WTC11 (cell line): ENCODE measurements around the gene VPS4B. TPM values are rescaled to one million over a fixed set of nuclear protein-coding genes. Genes with fewer than 3 reads are reported as not detected.

Source experiments
- ATAC-seq: fragments of 200-7000 bp; cut with Tn5 transposase; 2 replicates; pipeline ENCODE4 v1.10.0; 2021; ENCODE audit warnings: mild to moderate bottlenecking, moderate library complexity
- CTCF ChIA-PET: fragments of 300-600 bp; sonication (Branson Sonifier 250); formaldehyde crosslinking; loops from one replicate; lab custom pipeline; 2021; ENCODE audit warnings: antibody characterized with exemption; lab: Charles Lee
- POLR2A ChIA-PET: fragments of 350-600 bp; sonication (Branson Sonifier 250); formaldehyde crosslinking; loops from one replicate; lab custom pipeline; 2021; ENCODE audit warnings: antibody characterized with exemption; lab: Charles Lee
- DNase-seq: peaks from one replicate; pipeline ENCODE4 v3.0.0; 2021; ENCODE audit warnings: low spot score
- H3K27ac Mint-ChIP-seq: 2 replicates; pipeline ENCODE4 v1.8.0; 2021; ENCODE audit warnings: mixed read lengths
- H3K27me3 Mint-ChIP-seq: 2 replicates; pipeline ENCODE4 v1.8.0; 2021; ENCODE audit warnings: low read depth, mild to moderate bottlenecking, moderate library complexity, mixed read lengths
- H3K36me3 Mint-ChIP-seq: 2 replicates; pipeline ENCODE4 v1.8.0; 2021; ENCODE audit warnings: mixed read lengths
- H3K4me1 Mint-ChIP-seq: 2 replicates; pipeline ENCODE4 v1.8.0; 2022; ENCODE audit warnings: mixed read lengths
- H3K4me3 Mint-ChIP-seq: 2 replicates; pipeline ENCODE4 v1.8.0; 2021; ENCODE audit warnings: mild to moderate bottlenecking, moderate library complexity, mixed read lengths
- H3K9me3 Mint-ChIP-seq: 2 replicates; pipeline ENCODE4 v1.8.0; 2021; ENCODE audit warnings: mixed read lengths
- ATF1 ChIP-seq: sonication (generic); formaldehyde crosslinking; IDR thresholded peaks from 2 replicates; pipeline ENCODE4 v1.8.1; 2023; ENCODE audit warnings: mild to moderate bottlenecking, moderate library complexity, missing genetic modification reagents
- FOXJ3 ChIP-seq: sonication (generic); formaldehyde crosslinking; IDR thresholded peaks from 2 replicates; pipeline ENCODE4 v1.9.0; 2021; ENCODE audit warnings: missing genetic modification reagents, mild to moderate bottlenecking, borderline replicate concordance
- GTF2I ChIP-seq: fragments of 250-450 bp; sonication (Bioruptor Pico); conservative IDR thresholded peaks from 2 replicates; pipeline ENCODE4 v1.4.0; 2021; ENCODE audit warnings: mild to moderate bottlenecking
- IRF1 ChIP-seq: sonication (generic); formaldehyde crosslinking; IDR thresholded peaks from 2 replicates; pipeline ENCODE4 v1.8.0; 2023; ENCODE audit warnings: missing genetic modification reagents
- IRF2 ChIP-seq: sonication (generic); formaldehyde crosslinking; IDR thresholded peaks from 2 replicates; pipeline ENCODE4 v1.8.0; 2022; ENCODE audit warnings: low read depth, missing genetic modification reagents, borderline replicate concordance
- RORB ChIP-seq: fragments of 250-450 bp; sonication (Bioruptor Pico); IDR thresholded peaks from 2 replicates; pipeline ENCODE4 v1.9.0; 2021; ENCODE audit warnings: mild to moderate bottlenecking
- SOX15 ChIP-seq: fragments of 250-450 bp; sonication (Bioruptor Pico); IDR thresholded peaks from 2 replicates; pipeline ENCODE4 v1.9.0; 2021; ENCODE audit warnings: mild to moderate bottlenecking
- SP1 ChIP-seq: sonication (generic); formaldehyde crosslinking; conservative IDR thresholded peaks from 2 replicates; pipeline ENCODE4 v1.8.1; 2022; ENCODE audit warnings: missing genetic modification reagents
- ZBTB21 ChIP-seq: sonication (generic); formaldehyde crosslinking; IDR thresholded peaks from 2 replicates; pipeline ENCODE4 v1.8.1; 2023; ENCODE audit warnings: mild to moderate bottlenecking, missing genetic modification reagents, borderline replicate concordance
- ZBTB43 ChIP-seq: sonication (generic); formaldehyde crosslinking; IDR thresholded peaks from 2 replicates; pipeline ENCODE4 v1.8.1; 2023; ENCODE audit warnings: mild to moderate bottlenecking, missing genetic modification reagents
- ZMAT4 ChIP-seq: fragments of 250-450 bp; sonication (Bioruptor Pico); IDR thresholded peaks from 2 replicates; pipeline ENCODE4 v1.9.0; 2021; ENCODE audit warnings: mild to moderate bottlenecking
- ZNF138 ChIP-seq: sonication (generic); formaldehyde crosslinking; conservative IDR thresholded peaks from 2 replicates; pipeline ENCODE4 v1.8.1; 2022; ENCODE audit warnings: mild to moderate bottlenecking, moderate library complexity, missing genetic modification reagents
- ZNF416 ChIP-seq: fragments of 250-450 bp; sonication (Bioruptor Pico); IDR thresholded peaks from 2 replicates; pipeline ENCODE4 v1.9.0; 2021; ENCODE audit warnings: mild to moderate bottlenecking, inconsistent platforms
- ZSCAN18 ChIP-seq: fragments of 250-450 bp; sonication (Bioruptor Pico); IDR thresholded peaks from 2 replicates; pipeline ENCODE4 v2.1.2; 2022; ENCODE audit warnings: mild to moderate bottlenecking, moderate library complexity
- total RNA-seq: library from RNA; stranded (reverse); gene quantifications from 3 replicates; pipeline ENCODE4 v1.2.3, GENCODE V29; 2021
- TF ChIP-seq, protein P1 (sequence below): sonication (generic); formaldehyde crosslinking; IDR thresholded peaks from 2 replicates; pipeline ENCODE4 v1.8.1; 2022; ENCODE audit warnings: low read depth, missing genetic modification reagents, borderline replicate concordance
- TF ChIP-seq, protein P2 (sequence below): sonication (generic); formaldehyde crosslinking; IDR thresholded peaks from 2 replicates; pipeline ENCODE4 v1.8.0; 2022; ENCODE audit warnings: mild to moderate bottlenecking, missing genetic modification reagents
- TF ChIP-seq, protein P3 (sequence below): sonication (generic); formaldehyde crosslinking; IDR thresholded peaks from 2 replicates; pipeline ENCODE4 v1.8.1; 2023; ENCODE audit warnings: mild to moderate bottlenecking, missing genetic modification reagents, moderate library complexity
- TF ChIP-seq, protein P4 (sequence below): sonication (generic); formaldehyde crosslinking; IDR thresholded peaks from 2 replicates; pipeline ENCODE4 v1.8.1; 2023; ENCODE audit warnings: mild to moderate bottlenecking, moderate library complexity, missing genetic modification reagents
- TF ChIP-seq, protein P5 (sequence below): fragments of 250-450 bp; sonication (Bioruptor Pico); IDR thresholded peaks from 2 replicates; pipeline ENCODE4 v1.9.0; 2021; ENCODE audit warnings: mild to moderate bottlenecking, borderline replicate concordance

The VPS4B gene
- total RNA-seq, 1 experiment from 2014 or later: 37.8 TPM

- Mint-ChIP-seq H3K27ac (no peak overlapping the region), H3K36me3 (no peaks in the 10 kb centered on the region), H3K4me3 (no peak overlapping the region), H3K4me1 (no peaks in the 10 kb centered on the region), H3K27me3 (no peaks in the 10 kb centered on the region; the same call in 1 of the 2 replicates), H3K9me3 (peaks cover 4% of the 10 kb centered on the region; the same call in 1 of the 2 replicates)
- ChIA-PET CTCF (interaction anchor here (1.1 kb wide), 1 partner anchor 121 kb away, joined by 3 read pairs; no protein-coding TSS in a partner anchor), POLR2A (no interaction called here)
- ATAC-seq (no peak), DNase-seq (no peak)
- TF ChIP-seq ATF1 (CRISPR knock-in tag) (no peak), ZSCAN18 (CRISPR knock-in tag) (no peak), IRF2 (CRISPR knock-in tag) (no peak), SOX15 (CRISPR knock-in tag) (no peak), ZNF138 (CRISPR knock-in tag) (no peak), ZBTB43 (CRISPR knock-in tag) (no peak), GTF2I (CRISPR knock-in tag) (no peak), ZNF416 (CRISPR knock-in tag) (no peak), IRF1 (CRISPR knock-in tag) (no peak)
- TF ChIP-seq, protein P1, sequence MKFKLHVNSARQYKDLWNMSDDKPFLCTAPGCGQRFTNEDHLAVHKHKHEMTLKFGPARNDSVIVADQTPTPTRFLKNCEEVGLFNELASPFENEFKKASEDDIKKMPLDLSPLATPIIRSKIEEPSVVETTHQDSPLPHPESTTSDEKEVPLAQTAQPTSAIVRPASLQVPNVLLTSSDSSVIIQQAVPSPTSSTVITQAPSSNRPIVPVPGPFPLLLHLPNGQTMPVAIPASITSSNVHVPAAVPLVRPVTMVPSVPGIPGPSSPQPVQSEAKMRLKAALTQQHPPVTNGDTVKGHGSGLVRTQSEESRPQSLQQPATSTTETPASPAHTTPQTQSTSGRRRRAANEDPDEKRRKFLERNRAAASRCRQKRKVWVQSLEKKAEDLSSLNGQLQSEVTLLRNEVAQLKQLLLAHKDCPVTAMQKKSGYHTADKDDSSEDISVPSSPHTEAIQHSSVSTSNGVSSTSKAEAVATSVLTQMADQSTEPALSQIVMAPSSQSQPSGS (CRISPR knock-in tag): no peak
- TF ChIP-seq, protein P2, sequence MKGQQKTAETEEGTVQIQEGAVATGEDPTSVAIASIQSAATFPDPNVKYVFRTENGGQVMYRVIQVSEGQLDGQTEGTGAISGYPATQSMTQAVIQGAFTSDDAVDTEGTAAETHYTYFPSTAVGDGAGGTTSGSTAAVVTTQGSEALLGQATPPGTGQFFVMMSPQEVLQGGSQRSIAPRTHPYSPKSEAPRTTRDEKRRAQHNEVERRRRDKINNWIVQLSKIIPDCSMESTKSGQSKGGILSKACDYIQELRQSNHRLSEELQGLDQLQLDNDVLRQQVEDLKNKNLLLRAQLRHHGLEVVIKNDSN (CRISPR knock-in tag): no peak
- TF ChIP-seq, protein P3, sequence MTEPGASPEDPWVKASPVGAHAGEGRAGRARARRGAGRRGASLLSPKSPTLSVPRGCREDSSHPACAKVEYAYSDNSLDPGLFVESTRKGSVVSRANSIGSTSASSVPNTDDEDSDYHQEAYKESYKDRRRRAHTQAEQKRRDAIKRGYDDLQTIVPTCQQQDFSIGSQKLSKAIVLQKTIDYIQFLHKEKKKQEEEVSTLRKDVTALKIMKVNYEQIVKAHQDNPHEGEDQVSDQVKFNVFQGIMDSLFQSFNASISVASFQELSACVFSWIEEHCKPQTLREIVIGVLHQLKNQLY (CRISPR knock-in tag): no peak
- TF ChIP-seq, protein P4, sequence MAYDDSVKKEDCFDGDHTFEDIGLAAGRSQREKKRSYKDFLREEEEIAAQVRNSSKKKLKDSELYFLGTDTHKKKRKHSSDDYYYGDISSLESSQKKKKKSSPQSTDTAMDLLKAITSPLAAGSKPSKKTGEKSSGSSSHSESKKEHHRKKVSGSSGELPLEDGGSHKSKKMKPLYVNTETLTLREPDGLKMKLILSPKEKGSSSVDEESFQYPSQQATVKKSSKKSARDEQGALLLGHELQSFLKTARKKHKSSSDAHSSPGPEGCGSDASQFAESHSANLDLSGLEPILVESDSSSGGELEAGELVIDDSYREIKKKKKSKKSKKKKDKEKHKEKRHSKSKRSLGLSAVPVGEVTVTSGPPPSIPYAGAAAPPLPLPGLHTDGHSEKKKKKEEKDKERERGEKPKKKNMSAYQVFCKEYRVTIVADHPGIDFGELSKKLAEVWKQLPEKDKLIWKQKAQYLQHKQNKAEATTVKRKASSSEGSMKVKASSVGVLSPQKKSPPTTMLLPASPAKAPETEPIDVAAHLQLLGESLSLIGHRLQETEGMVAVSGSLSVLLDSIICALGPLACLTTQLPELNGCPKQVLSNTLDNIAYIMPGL (CRISPR knock-in tag): no peak
These were observed 21.6 kb upstream of the VPS4B start for GRCh38 chr18:63443829-63444228.

DNA sequence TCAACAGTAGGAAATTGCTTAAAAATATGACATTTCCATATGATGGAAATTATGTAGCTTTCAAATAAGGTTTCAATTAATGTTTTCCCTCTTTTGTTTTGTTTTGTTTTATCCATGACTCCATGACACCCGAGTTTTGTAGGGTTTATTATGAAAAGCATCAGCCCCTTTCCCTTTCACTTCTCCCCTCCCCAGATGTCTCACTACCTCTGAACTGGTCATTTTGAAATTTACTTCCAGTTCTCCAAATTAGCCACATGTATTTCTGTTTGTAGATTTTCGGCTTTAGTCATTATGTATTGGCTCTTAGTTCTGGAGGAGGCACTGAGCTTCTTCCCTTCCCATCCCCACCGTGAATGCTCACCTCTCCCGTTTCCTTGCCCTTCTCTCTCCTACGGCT lies 18.6 kb upstream of the VPS4B start:
- Mint-ChIP-seq H3K36me3 (no peaks in the 10 kb centered on the region), H3K4me1 (no peaks in the 10 kb centered on the region), H3K9me3 (no peaks in the 10 kb centered on the region), H3K27ac (no peak overlapping the region), H3K27me3 (no peaks in the 10 kb centered on the region; the same call in 1 of the 2 replicates), H3K4me3 (no peak overlapping the region)
- no peak for ATAC-seq
- CTCF ChIA-PET: interaction anchor here (0.7 to 2.6 kb wide), 2 partner anchors 100 to 132 kb away, joined by 3 to 27 read pairs; no protein-coding TSS in a partner anchor
- TF ChIP-seq RORB (CRISPR knock-in tag): no peak
- TF ChIP-seq SP1 (CRISPR knock-in tag): no peak
- no peak for TF ChIP-seq ZBTB21 (CRISPR knock-in tag)
- no peak for TF ChIP-seq FOXJ3
- TF ChIP-seq ZMAT4: no peak
- TF ChIP-seq, protein P5, sequence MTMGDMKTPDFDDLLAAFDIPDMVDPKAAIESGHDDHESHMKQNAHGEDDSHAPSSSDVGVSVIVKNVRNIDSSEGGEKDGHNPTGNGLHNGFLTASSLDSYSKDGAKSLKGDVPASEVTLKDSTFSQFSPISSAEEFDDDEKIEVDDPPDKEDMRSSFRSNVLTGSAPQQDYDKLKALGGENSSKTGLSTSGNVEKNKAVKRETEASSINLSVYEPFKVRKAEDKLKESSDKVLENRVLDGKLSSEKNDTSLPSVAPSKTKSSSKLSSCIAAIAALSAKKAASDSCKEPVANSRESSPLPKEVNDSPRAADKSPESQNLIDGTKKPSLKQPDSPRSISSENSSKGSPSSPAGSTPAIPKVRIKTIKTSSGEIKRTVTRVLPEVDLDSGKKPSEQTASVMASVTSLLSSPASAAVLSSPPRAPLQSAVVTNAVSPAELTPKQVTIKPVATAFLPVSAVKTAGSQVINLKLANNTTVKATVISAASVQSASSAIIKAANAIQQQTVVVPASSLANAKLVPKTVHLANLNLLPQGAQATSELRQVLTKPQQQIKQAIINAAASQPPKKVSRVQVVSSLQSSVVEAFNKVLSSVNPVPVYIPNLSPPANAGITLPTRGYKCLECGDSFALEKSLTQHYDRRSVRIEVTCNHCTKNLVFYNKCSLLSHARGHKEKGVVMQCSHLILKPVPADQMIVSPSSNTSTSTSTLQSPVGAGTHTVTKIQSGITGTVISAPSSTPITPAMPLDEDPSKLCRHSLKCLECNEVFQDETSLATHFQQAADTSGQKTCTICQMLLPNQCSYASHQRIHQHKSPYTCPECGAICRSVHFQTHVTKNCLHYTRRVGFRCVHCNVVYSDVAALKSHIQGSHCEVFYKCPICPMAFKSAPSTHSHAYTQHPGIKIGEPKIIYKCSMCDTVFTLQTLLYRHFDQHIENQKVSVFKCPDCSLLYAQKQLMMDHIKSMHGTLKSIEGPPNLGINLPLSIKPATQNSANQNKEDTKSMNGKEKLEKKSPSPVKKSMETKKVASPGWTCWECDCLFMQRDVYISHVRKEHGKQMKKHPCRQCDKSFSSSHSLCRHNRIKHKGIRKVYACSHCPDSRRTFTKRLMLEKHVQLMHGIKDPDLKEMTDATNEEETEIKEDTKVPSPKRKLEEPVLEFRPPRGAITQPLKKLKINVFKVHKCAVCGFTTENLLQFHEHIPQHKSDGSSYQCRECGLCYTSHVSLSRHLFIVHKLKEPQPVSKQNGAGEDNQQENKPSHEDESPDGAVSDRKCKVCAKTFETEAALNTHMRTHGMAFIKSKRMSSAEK (CRISPR knock-in tag): no peak
- POLR2A ChIA-PET: no interaction called here
- no peak for DNase-seq
